GM12874 (cell line): Measurements from ENCODE around the gene SLBP.

Experiments used
- CTCF ChIP-seq: IDR thresholded peaks from 2 replicates; pipeline ENCODE4 v1.5.1; 2011; ENCODE audit warnings: low read depth, mild to moderate bottlenecking, control low read depth, low read length, moderate library complexity; ENCODE audit not compliant: insufficient read depth

The SLBP gene

GRCh38 chr4:1723131-1723801, 11.1 kb upstream of the SLBP start:
- no peak for TF ChIP-seq CTCF

- TF ChIP-seq CTCF = no peak
Observed at GRCh38 chr4:1722551-1723118, 10.5 kb upstream of the SLBP start.

- no peak for TF ChIP-seq CTCF
Observed at GRCh38 chr4:1721666-1722550, 9.8 kb upstream of the SLBP start.

GRCh38 chr4:1721003-1721665, 9.0 kb upstream of the SLBP start, which contains the start of the genes TACC3 and TMEM129:
TSS of gene TACC3 (plus strand) at chr4:1721521. CDS start at chr4:1723422, 1,901 bp downstream.
TSS of gene TMEM129 (minus strand) at chr4:1721323. CDS start at chr4:1720837, 486 bp downstream.
- TF ChIP-seq CTCF = no peak

GRCh38 chr4:1720163-1720983, 8.3 kb upstream of the SLBP start:
- no peak for TF ChIP-seq CTCF

GRCh38 chr4:1718095-1718850, 6.2 kb upstream of the SLBP start:
- TF ChIP-seq CTCF = no peak
